ENCODE measurements around the gene ENOX2. TPM values are rescaled to one million over a fixed set of nuclear protein-coding genes. Genes with fewer than 3 reads are reported as not detected.

The ENOX2 gene
- total RNA-seq, 2 experiments from 2014 or later: 10.9 to 14.2 TPM

DNA sequence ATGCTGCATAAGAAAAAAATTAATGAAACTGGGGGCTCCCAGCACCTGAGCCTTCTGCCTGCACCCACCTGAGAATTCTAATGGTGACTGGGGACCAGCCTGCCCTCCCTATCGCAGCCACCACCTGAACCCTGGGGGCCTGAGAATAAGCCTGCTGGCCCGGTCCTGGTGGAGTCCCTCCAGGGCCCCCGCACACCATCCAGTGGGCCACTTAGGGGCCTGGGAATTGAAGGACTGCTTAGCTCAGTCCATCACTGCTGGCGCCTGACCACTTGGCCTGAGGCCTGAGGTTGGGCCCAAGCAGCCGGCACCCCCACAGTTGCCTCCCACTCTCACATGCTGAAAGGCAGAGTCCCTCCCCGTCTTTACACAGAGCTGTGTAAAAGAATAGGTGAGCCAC lies 230.8 kb downstream of the ENOX2 start:
- H3K36me3 Mint-ChIP-seq (ENCODE audit: low read depth): peaks cover 19% of the 10 kb centered on the region
- no peaks in the 10 kb centered on the region for H3K4me1 Mint-ChIP-seq (ENCODE audit: low read depth)
- H3K9me3 Mint-ChIP-seq (ENCODE audit: insufficient read depth): no peaks in the 10 kb centered on the region
- ATAC-seq (no peak), DNase-seq (no peak)
- ChIA-PET POLR2A (no interaction called here), CTCF (no interaction called here)
- H3K27ac Mint-ChIP-seq: no peak overlapping the region
- H3K4me3 Mint-ChIP-seq: no peak overlapping the region
- no peaks in the 10 kb centered on the region for H3K27me3 Mint-ChIP-seq (ENCODE audit: low read depth)

DNA sequence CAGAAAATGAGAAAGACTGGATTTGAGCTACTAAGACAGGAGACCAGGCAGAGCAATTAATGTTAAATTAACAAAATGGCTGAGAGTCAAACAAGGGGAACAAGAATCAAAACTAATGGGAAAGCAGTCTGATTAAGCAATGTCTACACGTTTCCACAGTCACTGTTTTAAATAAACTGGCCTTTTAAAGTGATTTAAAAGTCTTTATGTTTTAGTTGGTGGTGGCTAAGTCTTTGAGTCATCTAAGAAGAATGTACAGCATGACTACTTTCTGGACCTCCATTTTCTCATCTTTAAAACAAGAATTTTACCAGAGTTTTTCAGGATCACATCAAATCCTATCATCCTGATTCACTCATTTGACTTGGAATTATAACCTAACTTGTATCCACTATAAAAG lies 233.8 kb downstream of the ENOX2 start:
- CTCF ChIA-PET: no interaction called here
- Mint-ChIP-seq H3K27me3 (ENCODE audit: low read depth) (no peaks in the 10 kb centered on the region), H3K4me3 (no peak overlapping the region), H3K4me1 (ENCODE audit: low read depth) (no peaks in the 10 kb centered on the region), H3K27ac (no peak overlapping the region), H3K36me3 (ENCODE audit: low read depth) (peaks cover 15% of the 10 kb centered on the region), H3K9me3 (ENCODE audit: insufficient read depth) (no peaks in the 10 kb centered on the region)
- ATAC-seq (no peak), DNase-seq (no peak)
- POLR2A ChIA-PET: no interaction called here

DNA sequence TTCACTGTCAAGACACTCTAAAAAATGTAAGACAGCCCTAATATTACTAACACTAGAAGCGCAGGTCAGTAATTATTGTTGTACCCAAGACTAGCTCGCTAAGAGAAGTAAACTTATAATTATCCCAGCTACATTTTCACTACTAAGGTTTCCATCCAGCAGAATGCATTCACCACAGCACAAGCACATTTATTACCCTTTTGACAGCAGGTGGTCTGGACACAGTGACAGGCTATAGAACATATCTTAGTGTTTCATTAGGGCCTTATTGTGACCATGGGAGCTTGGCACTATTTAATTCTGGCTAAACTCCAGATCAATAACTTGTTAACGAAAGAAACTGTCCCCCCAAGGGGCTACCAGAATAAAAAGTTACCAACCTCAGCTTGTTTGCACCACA lies 237.7 kb downstream of the ENOX2 start:
- DNase-seq: no peak
- CTCF ChIA-PET: no interaction called here

DNA sequence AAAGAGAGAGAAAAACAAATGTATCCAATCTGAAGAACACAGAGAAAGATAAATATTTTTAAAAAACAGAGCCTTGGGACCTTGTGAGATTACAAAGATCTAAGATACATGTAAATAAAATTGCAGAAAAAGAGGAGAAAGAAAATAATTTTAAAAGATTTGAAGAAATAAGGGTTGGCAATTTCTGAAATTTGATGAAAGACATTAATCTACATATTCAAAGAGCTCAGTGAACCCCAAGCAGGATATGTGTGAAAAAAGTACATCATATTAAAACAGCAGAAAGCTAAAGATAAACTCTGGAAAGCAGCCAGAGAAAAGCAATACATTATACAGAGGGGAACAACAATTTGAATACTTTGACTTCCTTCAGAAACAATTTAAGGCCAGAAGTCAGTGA lies 244.7 kb downstream of the ENOX2 start:
- H3K27ac Mint-ChIP-seq: no peak overlapping the region
- H3K36me3 Mint-ChIP-seq (ENCODE audit: low read depth): peaks cover 2% of the 10 kb centered on the region
- H3K4me1 Mint-ChIP-seq (ENCODE audit: low read depth): no peaks in the 10 kb centered on the region
- ChIA-PET POLR2A (no interaction called here), CTCF (no interaction called here)
- no peak for ATAC-seq
- no peak for DNase-seq
- H3K27me3 Mint-ChIP-seq (ENCODE audit: low read depth): no peaks in the 10 kb centered on the region
- H3K9me3 Mint-ChIP-seq (ENCODE audit: insufficient read depth): peaks cover 8% of the 10 kb centered on the region
- H3K4me3 Mint-ChIP-seq: no peak overlapping the region

More for the DNA sequence above, 237.7 kb downstream of the ENOX2 start:
- no peaks in the 10 kb centered on the region for H3K27me3 Mint-ChIP-seq (ENCODE audit: low read depth)
- peaks cover 10% of the 10 kb centered on the region for H3K36me3 Mint-ChIP-seq (ENCODE audit: low read depth)
- no peak overlapping the region for H3K27ac Mint-ChIP-seq
- ATAC-seq: no peak
- no peaks in the 10 kb centered on the region for H3K9me3 Mint-ChIP-seq (ENCODE audit: insufficient read depth)
- no peak overlapping the region for H3K4me3 Mint-ChIP-seq
- POLR2A ChIA-PET: no interaction called here
- no peaks in the 10 kb centered on the region for H3K4me1 Mint-ChIP-seq (ENCODE audit: low read depth)

DNA sequence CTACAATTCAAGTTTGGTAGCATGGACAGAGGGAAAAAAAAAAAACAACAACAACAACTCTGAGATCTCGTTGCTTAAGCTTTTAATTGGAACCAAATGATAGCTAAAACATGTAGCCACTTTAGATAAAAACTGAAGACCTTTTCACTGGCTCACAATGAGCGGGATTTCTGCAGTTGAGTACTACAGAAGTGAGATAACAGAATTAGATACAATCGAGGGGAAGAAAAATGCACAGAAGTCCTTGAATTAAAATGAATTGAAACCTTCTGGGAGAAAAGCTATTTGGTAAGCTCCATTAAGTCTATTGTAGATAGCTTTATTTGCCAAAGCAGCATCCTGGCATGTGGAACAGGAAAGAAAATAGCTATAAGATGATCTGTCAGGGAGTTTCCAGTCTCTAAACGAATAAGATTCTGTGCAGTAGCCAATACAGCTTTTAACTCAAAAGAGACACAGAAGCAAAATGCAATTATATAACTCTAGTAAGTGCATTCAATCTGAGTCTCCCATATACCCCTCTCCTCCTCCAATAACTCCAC lies 248.5 kb downstream of the ENOX2 start:
- ATAC-seq (no peak), DNase-seq (no peak)
- Mint-ChIP-seq H3K4me3 (no peak overlapping the region), H3K9me3 (ENCODE audit: insufficient read depth) (peaks cover 8% of the 10 kb centered on the region), H3K36me3 (ENCODE audit: low read depth) (no peaks in the 10 kb centered on the region), H3K27ac (no peak overlapping the region), H3K4me1 (ENCODE audit: low read depth) (no peaks in the 10 kb centered on the region), H3K27me3 (ENCODE audit: low read depth) (no peaks in the 10 kb centered on the region)
- POLR2A ChIA-PET: no interaction called here
- CTCF ChIA-PET: no interaction called here

DNA sequence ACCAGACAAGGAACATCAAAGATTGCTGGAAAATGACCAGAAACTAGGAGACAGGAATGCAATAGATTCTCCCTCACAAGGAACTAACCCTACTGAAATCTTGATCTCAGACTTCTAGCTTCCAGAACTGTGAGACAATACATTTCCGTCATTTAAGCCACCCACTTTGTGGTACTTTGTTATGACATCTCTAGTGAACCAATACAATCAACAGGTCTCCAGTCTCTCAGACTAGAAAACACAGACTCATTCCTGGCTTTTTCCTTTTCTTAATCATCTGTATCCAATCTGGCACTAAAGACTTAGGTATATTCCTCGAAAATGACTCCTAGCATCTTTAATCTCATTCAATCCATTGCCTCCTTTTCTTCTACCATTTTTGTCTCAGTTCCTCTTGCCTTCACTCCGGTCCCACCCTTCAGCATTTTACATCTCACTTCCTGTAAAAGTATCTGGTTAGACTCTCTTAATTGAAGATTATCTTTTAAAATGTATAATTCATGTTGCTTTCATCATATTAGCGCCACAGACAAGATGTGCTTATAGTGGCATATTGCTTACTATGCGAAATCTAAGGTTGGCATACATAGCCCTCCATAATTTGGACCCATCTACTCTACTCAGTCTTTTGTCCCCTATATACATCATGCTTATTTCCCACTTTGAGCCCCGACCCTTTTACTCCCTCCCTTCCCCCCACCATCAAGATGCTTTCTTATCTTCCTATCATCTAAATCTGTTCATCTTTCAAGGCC lies 250.0 kb downstream of the ENOX2 start:
- Mint-ChIP-seq H3K9me3 (ENCODE audit: insufficient read depth) (peaks cover 8% of the 10 kb centered on the region), H3K36me3 (ENCODE audit: low read depth) (no peaks in the 10 kb centered on the region), H3K4me1 (ENCODE audit: low read depth) (no peaks in the 10 kb centered on the region), H3K27ac (no peak overlapping the region), H3K27me3 (ENCODE audit: low read depth) (no peaks in the 10 kb centered on the region), H3K4me3 (no peak overlapping the region)
- CTCF ChIA-PET: no interaction called here
- POLR2A ChIA-PET: no interaction called here
- DNase-seq (no peak), ATAC-seq (no peak)

DNA sequence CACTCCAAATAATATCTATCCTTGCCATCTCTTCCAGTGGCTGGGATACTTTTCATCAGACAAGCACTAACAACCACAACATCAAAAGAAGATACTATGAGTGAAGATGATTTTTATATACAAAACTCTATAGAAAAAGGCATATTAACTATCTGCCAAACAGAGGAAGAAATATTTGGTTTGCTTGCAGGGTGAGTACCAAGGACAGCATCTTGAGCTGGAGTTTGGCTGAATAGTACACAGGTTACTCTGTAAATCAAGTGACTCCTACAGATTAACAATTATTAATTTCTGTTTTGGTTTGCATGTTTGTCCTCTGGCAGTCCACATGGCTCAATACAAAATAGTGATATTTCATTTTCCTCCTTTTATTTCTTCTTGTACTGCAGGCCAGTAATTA lies 253.3 kb downstream of the ENOX2 start:
- POLR2A ChIA-PET: no interaction called here
- Mint-ChIP-seq H3K4me3 (no peak overlapping the region), H3K27ac (no peak overlapping the region), H3K4me1 (ENCODE audit: low read depth) (no peaks in the 10 kb centered on the region), H3K27me3 (ENCODE audit: low read depth) (no peaks in the 10 kb centered on the region), H3K9me3 (ENCODE audit: insufficient read depth) (no peaks in the 10 kb centered on the region), H3K36me3 (ENCODE audit: low read depth) (no peaks in the 10 kb centered on the region)
- ATAC-seq (no peak), DNase-seq (no peak)
- CTCF ChIA-PET: no interaction called here

DNA sequence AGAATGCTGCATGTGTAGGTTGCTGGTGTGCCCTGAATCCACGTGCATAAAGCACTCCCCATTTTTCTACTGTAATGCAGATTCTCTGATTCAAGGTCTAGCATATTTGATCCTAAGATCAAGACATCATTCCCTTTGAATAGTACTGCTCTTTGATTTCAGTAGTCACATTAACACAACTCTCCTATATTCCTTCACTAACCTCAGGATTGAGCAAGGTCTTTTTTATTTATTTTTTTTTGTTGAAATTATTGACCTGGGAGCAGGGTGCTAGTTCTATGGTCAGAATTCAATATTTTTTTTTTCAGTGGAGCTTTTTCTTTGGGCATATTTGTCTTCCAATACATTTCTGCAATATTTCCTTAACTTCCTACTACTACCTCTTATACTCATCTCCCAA lies 255.5 kb downstream of the ENOX2 start:
- H3K36me3 Mint-ChIP-seq (ENCODE audit: low read depth): no peaks in the 10 kb centered on the region
- ChIA-PET POLR2A (no interaction called here), CTCF (no interaction called here)
- no peaks in the 10 kb centered on the region for H3K9me3 Mint-ChIP-seq (ENCODE audit: insufficient read depth)
- no peaks in the 10 kb centered on the region for H3K27me3 Mint-ChIP-seq (ENCODE audit: low read depth)
- H3K4me3 Mint-ChIP-seq: no peak overlapping the region
- H3K4me1 Mint-ChIP-seq (ENCODE audit: low read depth): no peaks in the 10 kb centered on the region
- ATAC-seq: no peak
- no peak overlapping the region for H3K27ac Mint-ChIP-seq
- DNase-seq: no peak

DNA sequence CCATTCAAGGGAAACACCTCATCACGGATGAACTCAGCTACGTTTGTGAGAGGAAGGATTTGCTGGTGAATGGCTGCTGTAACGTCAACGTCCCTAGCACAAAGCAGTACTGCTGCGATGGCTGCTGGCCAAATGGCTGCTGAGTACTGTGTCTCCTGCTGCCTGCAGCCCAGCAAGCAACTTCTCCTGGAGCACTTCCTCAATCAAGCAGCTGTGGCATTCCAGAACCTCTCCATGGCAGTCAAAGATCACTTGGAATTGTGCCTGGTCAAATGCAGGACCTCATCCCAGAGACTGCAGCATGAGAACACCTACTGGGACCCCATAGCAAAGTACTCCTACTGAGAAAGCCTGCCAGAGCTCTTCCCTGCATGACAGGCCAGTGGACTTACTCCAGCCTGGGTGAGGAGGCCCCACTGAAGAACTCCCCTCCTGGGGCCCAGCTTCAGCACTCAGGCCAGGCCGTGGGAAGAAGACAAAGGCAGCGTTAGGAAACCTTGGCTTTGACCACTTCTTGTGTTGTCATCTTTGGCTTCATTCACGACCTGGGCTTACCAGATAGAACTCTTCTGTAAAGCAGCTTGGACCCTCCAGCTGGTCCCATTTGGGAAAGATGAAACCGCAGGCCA lies 256.9 kb downstream of the ENOX2 start:
- POLR2A ChIA-PET: no interaction called here
- no peaks in the 10 kb centered on the region for H3K4me1 Mint-ChIP-seq (ENCODE audit: low read depth)
- no peaks in the 10 kb centered on the region for H3K27me3 Mint-ChIP-seq (ENCODE audit: low read depth)
- CTCF ChIA-PET: no interaction called here
- H3K9me3 Mint-ChIP-seq (ENCODE audit: insufficient read depth): no peaks in the 10 kb centered on the region
- no peaks in the 10 kb centered on the region for H3K36me3 Mint-ChIP-seq (ENCODE audit: low read depth)
- no peak overlapping the region for H3K4me3 Mint-ChIP-seq
- no peak for DNase-seq
- no peak overlapping the region for H3K27ac Mint-ChIP-seq
- no peak for ATAC-seq

DNA sequence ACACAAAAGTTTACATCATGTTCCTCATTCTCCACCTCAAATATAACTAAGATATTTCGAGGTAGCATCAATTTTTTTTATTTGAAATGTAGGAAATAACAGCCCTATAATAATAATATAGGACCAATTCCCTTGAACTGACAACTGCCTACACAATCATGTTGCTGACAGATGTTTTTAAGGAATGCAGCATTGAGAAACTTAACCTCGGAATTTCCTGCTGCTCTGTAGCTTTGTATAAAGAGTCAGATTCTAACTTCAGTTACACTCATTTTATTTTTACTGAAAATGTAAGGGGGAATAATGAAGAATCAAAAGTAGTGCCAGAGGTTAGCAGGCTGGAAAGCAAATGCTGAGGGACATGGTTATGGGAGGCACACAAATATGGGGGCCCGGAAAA lies 265.4 kb downstream of the ENOX2 start:
- Mint-ChIP-seq H3K4me1 (ENCODE audit: low read depth) (no peaks in the 10 kb centered on the region), H3K4me3 (no peak overlapping the region), H3K36me3 (ENCODE audit: low read depth) (no peaks in the 10 kb centered on the region), H3K27me3 (ENCODE audit: low read depth) (no peaks in the 10 kb centered on the region), H3K9me3 (ENCODE audit: insufficient read depth) (no peaks in the 10 kb centered on the region), H3K27ac (no peak overlapping the region)
- CTCF ChIA-PET: no interaction called here
- POLR2A ChIA-PET: no interaction called here
- no peak for DNase-seq
- ATAC-seq: no peak

DNA sequence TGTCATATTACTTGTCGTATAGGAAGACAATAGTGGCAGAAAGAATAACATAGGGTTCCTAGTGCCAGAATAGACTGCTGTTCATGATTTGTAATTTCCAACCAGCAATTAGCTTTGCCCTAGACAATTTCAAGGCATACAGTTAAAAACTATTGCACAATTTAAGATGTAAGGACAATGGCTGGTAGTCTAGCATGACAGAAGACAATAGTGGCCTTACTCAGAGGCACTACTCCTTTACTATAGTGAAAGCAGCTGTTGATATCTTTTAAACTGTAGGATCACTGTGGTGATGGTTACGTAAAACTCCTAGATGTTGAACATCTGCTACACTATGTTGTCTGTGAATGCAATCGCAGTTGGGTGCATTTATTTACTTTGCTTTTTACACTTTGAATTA lies 266.7 kb downstream of the ENOX2 start:
- Mint-ChIP-seq H3K9me3 (ENCODE audit: insufficient read depth) (no peaks in the 10 kb centered on the region), H3K27me3 (ENCODE audit: low read depth) (no peaks in the 10 kb centered on the region), H3K4me1 (ENCODE audit: low read depth) (no peaks in the 10 kb centered on the region), H3K27ac (no peak overlapping the region), H3K36me3 (ENCODE audit: low read depth) (no peaks in the 10 kb centered on the region), H3K4me3 (no peak overlapping the region)
- POLR2A ChIA-PET: no interaction called here
- CTCF ChIA-PET: no interaction called here
- ATAC-seq (no peak), DNase-seq (no peak)

DNA sequence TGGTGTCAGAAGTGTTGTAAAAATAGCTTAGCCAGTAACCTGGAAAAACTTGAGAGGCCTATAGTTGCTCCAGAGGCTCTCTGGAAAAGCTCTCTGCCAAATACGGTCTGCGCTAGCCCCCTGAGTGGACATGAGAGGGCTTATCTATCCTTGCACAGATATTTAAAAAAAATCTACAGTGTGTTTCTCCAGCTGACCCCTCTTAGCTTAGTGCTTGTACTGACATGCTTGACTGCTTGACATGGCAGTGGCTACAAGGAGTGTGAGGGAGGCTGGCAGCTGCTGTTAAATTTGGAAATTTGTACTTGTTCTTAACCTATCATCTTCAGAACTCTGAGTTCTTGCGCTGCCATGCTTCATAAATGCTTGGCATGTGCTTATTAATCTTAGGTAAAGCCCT lies 272.0 kb downstream of the ENOX2 start:
- Mint-ChIP-seq H3K4me3 (no peak overlapping the region), H3K27ac (no peak overlapping the region), H3K36me3 (ENCODE audit: low read depth) (no peaks in the 10 kb centered on the region), H3K27me3 (ENCODE audit: low read depth) (no peaks in the 10 kb centered on the region), H3K9me3 (ENCODE audit: insufficient read depth) (no peaks in the 10 kb centered on the region), H3K4me1 (ENCODE audit: low read depth) (no peaks in the 10 kb centered on the region)
- POLR2A ChIA-PET: no interaction called here
- ATAC-seq (no peak), DNase-seq (no peak)
- CTCF ChIA-PET: no interaction called here

DNA sequence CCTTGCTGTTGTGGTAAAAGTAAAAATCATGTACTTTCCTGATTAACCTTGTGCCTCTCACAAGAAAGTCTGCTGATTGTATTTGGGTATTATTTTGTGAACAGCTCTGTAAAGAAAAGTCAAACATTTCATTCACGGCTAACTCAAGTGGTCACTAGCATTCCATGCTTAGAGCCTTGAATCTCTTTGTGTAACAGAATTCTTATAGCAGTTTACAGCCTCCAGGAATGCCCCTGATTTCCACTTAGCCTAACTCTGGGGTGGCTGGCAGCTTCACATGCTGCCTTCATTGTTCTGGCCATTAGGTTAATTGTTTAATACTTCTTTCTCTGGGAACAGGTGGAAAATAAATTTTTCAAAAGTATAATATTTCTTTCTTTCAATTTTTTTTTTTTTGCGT lies 274.5 kb downstream of the ENOX2 start:
- no peaks in the 10 kb centered on the region for H3K36me3 Mint-ChIP-seq (ENCODE audit: low read depth)
- DNase-seq (no peak), ATAC-seq (no peak)
- ChIA-PET POLR2A (no interaction called here), CTCF (no interaction called here)
- H3K27ac Mint-ChIP-seq: no peak overlapping the region
- H3K4me1 Mint-ChIP-seq (ENCODE audit: low read depth): no peaks in the 10 kb centered on the region
- H3K9me3 Mint-ChIP-seq (ENCODE audit: insufficient read depth): no peaks in the 10 kb centered on the region
- H3K27me3 Mint-ChIP-seq (ENCODE audit: low read depth): no peaks in the 10 kb centered on the region
- H3K4me3 Mint-ChIP-seq: no peak overlapping the region

Data from activated CD8-positive, alpha-beta T cell treated with anti-CD3 and anti-CD28 coated beads, Interleukin-2, amount 10 ng/mL, durations not matched to agents 7 days and 5 days (primary cell).